Vagina (tissue), 2 donors: ENCODE results near the gene ZSCAN20.

Experiments
- POLR2AphosphoS5 ChIP-seq, 2 donors: sonication (generic); formaldehyde crosslinking; IDR thresholded peaks; one replicate each; pipeline ENCODE4 v1.9.0; 2017; ENCODE audit warnings: antibody characterized with exemption in 2 of 2, mild to moderate bottlenecking in 2 of 2, low read depth in 1 of 2; ENCODE audit not compliant: insufficient read depth in 1 of 2
- TF ChIP-seq, protein P1 (sequence below), 3 experiments: fragments of 450-650 bp in 2 of 3; fragments of 200-600 bp in 1 of 3; sonication (generic) in 1 of 3; IDR thresholded peaks; one replicate each; pipeline ENCODE4 v1.5.1; 2017 to 2019; ENCODE audit warnings: antibody characterized with exemption in 3 of 3, mild to moderate bottlenecking in 2 of 3, moderate library complexity in 2 of 3

DNA sequence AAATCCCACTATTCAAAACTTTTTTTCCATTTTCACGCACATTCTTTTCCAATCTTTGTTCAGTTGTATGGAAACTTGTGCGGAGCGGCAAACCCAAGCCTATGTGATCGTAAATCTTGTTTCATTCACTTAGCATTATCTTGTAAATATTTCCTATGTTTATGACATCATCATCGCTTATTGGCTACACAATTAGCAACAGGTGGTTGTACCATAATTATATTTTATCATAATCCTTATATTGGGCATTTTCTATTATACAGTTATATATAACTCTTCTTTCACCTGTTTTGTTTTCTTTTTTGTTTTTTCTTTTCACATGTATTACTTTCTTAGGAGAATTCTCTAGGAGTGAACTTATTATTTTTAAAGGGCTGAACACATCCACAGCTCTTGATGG is 65.4 kb downstream of the ZSCAN20 start:
- no peak for TF ChIP-seq POLR2AphosphoS5 (IDR thresholded peaks at IDR 0.05; ENCODE audit: insufficient read depth in 1 of 2, low read depth in 1 of 2)
- TF ChIP-seq, protein P1, sequence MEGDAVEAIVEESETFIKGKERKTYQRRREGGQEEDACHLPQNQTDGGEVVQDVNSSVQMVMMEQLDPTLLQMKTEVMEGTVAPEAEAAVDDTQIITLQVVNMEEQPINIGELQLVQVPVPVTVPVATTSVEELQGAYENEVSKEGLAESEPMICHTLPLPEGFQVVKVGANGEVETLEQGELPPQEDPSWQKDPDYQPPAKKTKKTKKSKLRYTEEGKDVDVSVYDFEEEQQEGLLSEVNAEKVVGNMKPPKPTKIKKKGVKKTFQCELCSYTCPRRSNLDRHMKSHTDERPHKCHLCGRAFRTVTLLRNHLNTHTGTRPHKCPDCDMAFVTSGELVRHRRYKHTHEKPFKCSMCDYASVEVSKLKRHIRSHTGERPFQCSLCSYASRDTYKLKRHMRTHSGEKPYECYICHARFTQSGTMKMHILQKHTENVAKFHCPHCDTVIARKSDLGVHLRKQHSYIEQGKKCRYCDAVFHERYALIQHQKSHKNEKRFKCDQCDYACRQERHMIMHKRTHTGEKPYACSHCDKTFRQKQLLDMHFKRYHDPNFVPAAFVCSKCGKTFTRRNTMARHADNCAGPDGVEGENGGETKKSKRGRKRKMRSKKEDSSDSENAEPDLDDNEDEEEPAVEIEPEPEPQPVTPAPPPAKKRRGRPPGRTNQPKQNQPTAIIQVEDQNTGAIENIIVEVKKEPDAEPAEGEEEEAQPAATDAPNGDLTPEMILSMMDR (IDR thresholded peaks at IDR 0.05), result no peak
